Measurements from ENCODE around the gene CDH4. TPM values are rescaled to one million over a fixed set of nuclear protein-coding genes. Genes with fewer than 3 reads are reported as not detected.

The CDH4 gene
- total and polyA plus RNA-seq, 2 donors (not counting 1 experiment from before 2014, with no cell fraction given) = not detected

DNA sequence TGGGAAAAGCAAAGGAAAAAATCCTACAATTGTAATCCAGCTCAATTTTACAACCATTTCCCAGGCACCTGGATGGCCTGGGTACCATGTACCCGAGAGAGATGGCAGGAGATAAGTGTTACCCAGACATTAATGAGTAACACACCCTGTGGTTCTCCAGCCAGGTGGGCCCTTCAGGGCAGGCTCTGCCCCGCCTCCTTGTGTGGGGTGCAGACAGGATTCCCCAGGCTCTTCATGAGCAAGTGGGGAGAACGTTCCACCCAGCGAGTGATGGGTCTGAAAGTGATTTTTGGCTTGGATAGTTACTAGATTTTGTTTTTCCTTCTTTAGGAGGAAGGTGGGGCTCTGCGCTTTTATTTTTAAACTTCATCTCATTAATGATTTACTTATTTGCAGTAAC, 569.7 kb downstream of the CDH4 start:
- WGBS (ENCODE audit: insufficient coverage) = 80% methylated on average over 1 of the region's 5 CpGs

GRCh38 chr20:61822396-61822795, 570.3 kb downstream of the CDH4 start:
- no peak overlapping the region for H3K9ac ChIP-seq (ENCODE audit: low read length)
- H3K27ac ChIP-seq (ENCODE audit: low read length in 2 of 2) = no peak overlapping the region
- H3K27me3 ChIP-seq (replicated peaks in 1 of 4; ENCODE audit: control extremely low read depth in 1 of 4, control insufficient read depth in 3 of 4, insufficient read depth in 4 of 4, low read length in 3 of 4) = no peaks in the 10 kb centered on the region
- ATAC-seq (ENCODE audit: low read depth) (no peak), DNase-seq (no peak)
- Mint-ChIP-seq H3K4me3 (no peak overlapping the region), H3K27ac (no peak overlapping the region), H3K27me3 (no peaks in the 10 kb centered on the region), H3K9me3 (ENCODE audit: insufficient read depth) (peaks cover 3% of the 10 kb centered on the region), H3K4me1 (no peaks in the 10 kb centered on the region)
- intact Hi-C loops (cut with micrococcal nuclease) = no loop called here
- POLR2A ChIA-PET = no interaction called here
- no peak overlapping the region for H3K4me3 ChIP-seq (ENCODE audit: control extremely low read depth in 1 of 5, extremely low read depth in 1 of 5, insufficient read depth in 1 of 5, low read depth in 2 of 5, low read length in 4 of 5)
- no peaks in the 10 kb centered on the region for H3K36me3 ChIP-seq (replicated peaks in 1 of 2; ENCODE audit: control extremely low read depth in 1 of 2, control insufficient read depth in 1 of 2, extremely low read depth in 1 of 2, insufficient read depth in 2 of 2, low read length in 1 of 2)
- H3K79me2 ChIP-seq (ENCODE audit: control insufficient read depth, insufficient read depth, low read length) = no peaks in the 10 kb centered on the region
- H4K20me1 ChIP-seq (ENCODE audit: control insufficient read depth, insufficient read depth, low read length, poor library complexity, severe bottlenecking) = no peaks in the 10 kb centered on the region
- CTCF ChIA-PET = no interaction called here
- H2AFZ ChIP-seq (ENCODE audit: insufficient read depth, low read depth, low read length, poor library complexity, severe bottlenecking) = no peak overlapping the region
- H3K4me2 ChIP-seq (replicated peaks; ENCODE audit: low read depth, low read length, poor library complexity, severe bottlenecking) = no peak overlapping the region
- WGBS (ENCODE audit: insufficient coverage) = 91% methylated on average over 12 of the region's 12 CpGs
- no peak for TF ChIP-seq EZH2 (IDR thresholded peaks at IDR 0.05; ENCODE audit: borderline replicate concordance, insufficient read depth, low read depth, low read length, poor library complexity, severe bottlenecking)
- TF ChIP-seq, protein P1, sequence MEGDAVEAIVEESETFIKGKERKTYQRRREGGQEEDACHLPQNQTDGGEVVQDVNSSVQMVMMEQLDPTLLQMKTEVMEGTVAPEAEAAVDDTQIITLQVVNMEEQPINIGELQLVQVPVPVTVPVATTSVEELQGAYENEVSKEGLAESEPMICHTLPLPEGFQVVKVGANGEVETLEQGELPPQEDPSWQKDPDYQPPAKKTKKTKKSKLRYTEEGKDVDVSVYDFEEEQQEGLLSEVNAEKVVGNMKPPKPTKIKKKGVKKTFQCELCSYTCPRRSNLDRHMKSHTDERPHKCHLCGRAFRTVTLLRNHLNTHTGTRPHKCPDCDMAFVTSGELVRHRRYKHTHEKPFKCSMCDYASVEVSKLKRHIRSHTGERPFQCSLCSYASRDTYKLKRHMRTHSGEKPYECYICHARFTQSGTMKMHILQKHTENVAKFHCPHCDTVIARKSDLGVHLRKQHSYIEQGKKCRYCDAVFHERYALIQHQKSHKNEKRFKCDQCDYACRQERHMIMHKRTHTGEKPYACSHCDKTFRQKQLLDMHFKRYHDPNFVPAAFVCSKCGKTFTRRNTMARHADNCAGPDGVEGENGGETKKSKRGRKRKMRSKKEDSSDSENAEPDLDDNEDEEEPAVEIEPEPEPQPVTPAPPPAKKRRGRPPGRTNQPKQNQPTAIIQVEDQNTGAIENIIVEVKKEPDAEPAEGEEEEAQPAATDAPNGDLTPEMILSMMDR (IDR thresholded peaks at IDR 0.05) = no peak
- H3K9me3 ChIP-seq (ENCODE audit: control extremely low read depth in 1 of 3, control insufficient read depth in 2 of 3, insufficient read depth in 1 of 3, low read length in 2 of 3) = peaks cover 0 to 18% (median 0%) of the 10 kb centered on the region in 3 donors
- H3K4me1 ChIP-seq (ENCODE audit: control insufficient read depth in 2 of 2, insufficient read depth in 2 of 2, low read length in 2 of 2) = no peaks in the 10 kb centered on the region

More for the DNA sequence above, 569.7 kb downstream of the CDH4 start:
- ChIA-PET CTCF (no interaction called here), POLR2A (no interaction called here)
- Histone ChIP-seq H2AFZ (ENCODE audit: insufficient read depth, low read depth, low read length, poor library complexity, severe bottlenecking) (no peak overlapping the region), H3K36me3 (replicated peaks in 1 of 2; ENCODE audit: control extremely low read depth in 1 of 2, control insufficient read depth in 1 of 2, extremely low read depth in 1 of 2, insufficient read depth in 2 of 2, low read length in 1 of 2) (no peaks in the 10 kb centered on the region), H3K9ac (ENCODE audit: low read length) (no peak overlapping the region), H3K9me3 (ENCODE audit: control extremely low read depth in 1 of 3, control insufficient read depth in 2 of 3, insufficient read depth in 1 of 3, low read length in 2 of 3) (peaks cover 0 to 18% (median 0%) of the 10 kb centered on the region in 3 donors), H3K27me3 (replicated peaks in 1 of 4; ENCODE audit: control extremely low read depth in 1 of 4, control insufficient read depth in 3 of 4, insufficient read depth in 4 of 4, low read length in 3 of 4) (no peaks in the 10 kb centered on the region), H3K27ac (ENCODE audit: low read length in 2 of 2) (no peak overlapping the region), H3K4me2 (replicated peaks; ENCODE audit: low read depth, low read length, poor library complexity, severe bottlenecking) (no peak overlapping the region), H4K20me1 (ENCODE audit: control insufficient read depth, insufficient read depth, low read length, poor library complexity, severe bottlenecking) (no peaks in the 10 kb centered on the region), H3K4me1 (ENCODE audit: control insufficient read depth in 2 of 2, insufficient read depth in 2 of 2, low read length in 2 of 2) (no peaks in the 10 kb centered on the region), H3K79me2 (ENCODE audit: control insufficient read depth, insufficient read depth, low read length) (no peaks in the 10 kb centered on the region), H3K4me3 (ENCODE audit: control extremely low read depth in 1 of 5, extremely low read depth in 1 of 5, insufficient read depth in 1 of 5, low read depth in 2 of 5, low read length in 4 of 5) (no peak overlapping the region)
- ATAC-seq (ENCODE audit: low read depth) (no peak), DNase-seq (no peak)
- H3K4me3 Mint-ChIP-seq = no peak overlapping the region
- H3K4me1 Mint-ChIP-seq = no peaks in the 10 kb centered on the region
- H3K27ac Mint-ChIP-seq = no peak overlapping the region
- H3K27me3 Mint-ChIP-seq = no peaks in the 10 kb centered on the region
- peaks cover 3% of the 10 kb centered on the region for H3K9me3 Mint-ChIP-seq (ENCODE audit: insufficient read depth)
- TF ChIP-seq EZH2 (IDR thresholded peaks at IDR 0.05; ENCODE audit: borderline replicate concordance, insufficient read depth, low read depth, low read length, poor library complexity, severe bottlenecking) = no peak
- TF ChIP-seq, protein P1 (IDR thresholded peaks at IDR 0.05) = no peak
- intact Hi-C loops (cut with micrococcal nuclease) = no loop called here

Data from B cell (primary cell).